Measurements from ENCODE around the gene RFC2. TPM values are rescaled to one million over a fixed set of nuclear protein-coding genes. Genes with fewer than 3 reads are reported as not detected.

RFC2 gene
- total RNA-seq, 1 experiment from 2014 or later = 75.6 TPM

DNA sequence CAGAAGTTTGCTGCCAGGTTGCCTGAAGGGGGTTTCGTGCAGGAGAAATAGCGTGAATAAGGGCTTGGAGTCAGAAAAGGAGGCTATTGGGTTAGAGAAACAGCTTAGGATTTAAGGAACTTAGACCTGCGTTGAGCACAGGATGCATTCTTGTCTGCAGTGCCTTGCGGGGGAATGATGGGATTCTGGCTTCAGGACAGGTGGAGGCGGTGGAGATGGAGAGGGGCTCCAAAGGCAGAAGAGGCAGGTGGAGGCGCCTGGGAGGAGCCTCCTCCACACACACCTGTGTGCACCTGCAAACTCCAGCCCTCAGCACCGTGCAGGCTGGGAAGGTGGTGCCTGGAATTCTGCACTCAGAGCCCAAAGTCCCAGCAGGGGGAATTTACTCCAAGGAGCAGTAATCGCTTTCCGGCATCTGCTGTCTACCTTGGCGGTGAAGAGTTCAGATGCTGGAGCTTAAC lies 36.8 kb upstream of the RFC2 start:
- intact Hi-C loops (cut with micrococcal nuclease) = no loop called here
- TSS peak; percentile 19 for BruUV-seq (replicated peaks)
- H3K9me2 ChIP-seq (ENCODE audit: insufficient read depth) = no peaks in the 10 kb centered on the region
- TF ChIP-seq, protein P1, sequence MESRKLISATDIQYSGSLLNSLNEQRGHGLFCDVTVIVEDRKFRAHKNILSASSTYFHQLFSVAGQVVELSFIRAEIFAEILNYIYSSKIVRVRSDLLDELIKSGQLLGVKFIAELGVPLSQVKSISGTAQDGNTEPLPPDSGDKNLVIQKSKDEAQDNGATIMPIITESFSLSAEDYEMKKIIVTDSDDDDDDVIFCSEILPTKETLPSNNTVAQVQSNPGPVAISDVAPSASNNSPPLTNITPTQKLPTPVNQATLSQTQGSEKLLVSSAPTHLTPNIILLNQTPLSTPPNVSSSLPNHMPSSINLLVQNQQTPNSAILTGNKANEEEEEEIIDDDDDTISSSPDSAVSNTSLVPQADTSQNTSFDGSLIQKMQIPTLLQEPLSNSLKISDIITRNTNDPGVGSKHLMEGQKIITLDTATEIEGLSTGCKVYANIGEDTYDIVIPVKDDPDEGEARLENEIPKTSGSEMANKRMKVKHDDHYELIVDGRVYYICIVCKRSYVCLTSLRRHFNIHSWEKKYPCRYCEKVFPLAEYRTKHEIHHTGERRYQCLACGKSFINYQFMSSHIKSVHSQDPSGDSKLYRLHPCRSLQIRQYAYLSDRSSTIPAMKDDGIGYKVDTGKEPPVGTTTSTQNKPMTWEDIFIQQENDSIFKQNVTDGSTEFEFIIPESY (IDR thresholded peaks at IDR 0.05; ENCODE audit: extremely low read depth, insufficient replicate concordance, low read length) = no peak
- TF ChIP-seq FOSL1 (IDR thresholded peaks at IDR 0.05; ENCODE audit: low read depth) = no peak
- TF ChIP-seq, protein P2, sequence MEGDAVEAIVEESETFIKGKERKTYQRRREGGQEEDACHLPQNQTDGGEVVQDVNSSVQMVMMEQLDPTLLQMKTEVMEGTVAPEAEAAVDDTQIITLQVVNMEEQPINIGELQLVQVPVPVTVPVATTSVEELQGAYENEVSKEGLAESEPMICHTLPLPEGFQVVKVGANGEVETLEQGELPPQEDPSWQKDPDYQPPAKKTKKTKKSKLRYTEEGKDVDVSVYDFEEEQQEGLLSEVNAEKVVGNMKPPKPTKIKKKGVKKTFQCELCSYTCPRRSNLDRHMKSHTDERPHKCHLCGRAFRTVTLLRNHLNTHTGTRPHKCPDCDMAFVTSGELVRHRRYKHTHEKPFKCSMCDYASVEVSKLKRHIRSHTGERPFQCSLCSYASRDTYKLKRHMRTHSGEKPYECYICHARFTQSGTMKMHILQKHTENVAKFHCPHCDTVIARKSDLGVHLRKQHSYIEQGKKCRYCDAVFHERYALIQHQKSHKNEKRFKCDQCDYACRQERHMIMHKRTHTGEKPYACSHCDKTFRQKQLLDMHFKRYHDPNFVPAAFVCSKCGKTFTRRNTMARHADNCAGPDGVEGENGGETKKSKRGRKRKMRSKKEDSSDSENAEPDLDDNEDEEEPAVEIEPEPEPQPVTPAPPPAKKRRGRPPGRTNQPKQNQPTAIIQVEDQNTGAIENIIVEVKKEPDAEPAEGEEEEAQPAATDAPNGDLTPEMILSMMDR (IDR thresholded peaks at IDR 0.05 in 2 of 3, conservative IDR thresholded peaks at IDR 0.05 in 1 of 3; ENCODE audit: borderline replicate concordance in 1 of 3, insufficient read depth in 1 of 3, low read depth in 2 of 3, low read length in 2 of 3) = no peak
- no peak for TF ChIP-seq POLR2A (IDR thresholded peaks at IDR 0.05; ENCODE audit: borderline replicate concordance, extremely low read depth, insufficient read depth, insufficient read length)
- TF ChIP-seq, protein P3, sequence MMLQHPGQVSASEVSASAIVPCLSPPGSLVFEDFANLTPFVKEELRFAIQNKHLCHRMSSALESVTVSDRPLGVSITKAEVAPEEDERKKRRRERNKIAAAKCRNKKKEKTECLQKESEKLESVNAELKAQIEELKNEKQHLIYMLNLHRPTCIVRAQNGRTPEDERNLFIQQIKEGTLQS (IDR thresholded peaks at IDR 0.05) = no peak
- TF ChIP-seq SRF (IDR thresholded peaks at IDR 0.05; ENCODE audit: low read depth) = no peak
- TF ChIP-seq TCF7L2 (IDR thresholded peaks at IDR 0.05; ENCODE audit: borderline replicate concordance, extremely low read depth, insufficient read depth, insufficient read length) = no peak
- no peak for TF ChIP-seq ELF1 (IDR thresholded peaks at IDR 0.05; ENCODE audit: borderline replicate concordance, low read depth)
- no peak for TF ChIP-seq ZFX (IDR thresholded peaks at IDR 0.05)
- H3K4me2 ChIP-seq (ENCODE audit: low read length) = peak overlapping the region; percentile 94
- H3K27ac ChIP-seq (ENCODE audit: low read depth, low read length) = peak overlapping the region; percentile 84; the same call in 1 of the 2 replicates
- H3K4me1 ChIP-seq (ENCODE audit: control insufficient read depth in 1 of 2, insufficient read depth in 2 of 2, low read length in 2 of 2) = peaks cover 58 to 72% of the 10 kb centered on the region in 2 experiments
- H4K20me1 ChIP-seq (ENCODE audit: insufficient read depth) = no peaks in the 10 kb centered on the region
- DNase-seq (ENCODE audit: low read depth, low spot score) (no peak), ATAC-seq (no peak)
- H3K9me3 ChIP-seq (ENCODE audit: control insufficient read depth in 1 of 2, insufficient read depth in 1 of 2, low read depth in 1 of 2, low read length in 2 of 2) = no peaks in the 10 kb centered on the region
- H3K9ac ChIP-seq (ENCODE audit: low read length) = peak overlapping the region; percentile 84
- no peaks in the 10 kb centered on the region for H3K36me3 ChIP-seq (ENCODE audit: control insufficient read depth in 1 of 2, insufficient read depth in 2 of 2, low read length in 2 of 2)
- H3K4me3 ChIP-seq (replicated peaks in 1 of 2; ENCODE audit: low read depth in 1 of 2, low read length in 2 of 2) = peak overlapping the region; percentile 80 to 85
- H3K79me2 ChIP-seq (ENCODE audit: insufficient read depth, low read length) = peaks cover 64% of the 10 kb centered on the region
- no peak overlapping the region for H2AFZ ChIP-seq (ENCODE audit: low read depth, low read length, poor library complexity, severe bottlenecking)
- no peaks in the 10 kb centered on the region for H3K27me3 ChIP-seq (ENCODE audit: insufficient read depth, low read length)
- ChIA-PET CTCF (interaction anchor here (2.9 kb wide), 1 partner anchor 15 kb away, joined by 14 read pairs; no protein-coding TSS in a partner anchor), RAD21 (ENCODE audit: low non-redundant PET in 1 of 2, low total read pairs in 2 of 2, uncharacterized antibody in 2 of 2, unreplicated experiment in 2 of 2) (no interaction called here), POLR2A (interaction anchor here (1.6 to 1.8 kb wide), 2 partner anchors 11 to 22 kb away, joined by 4 to 6 read pairs; no protein-coding TSS in a partner anchor)
